IMR-90 (cell line): ENCODE data around the gene SLIT3. TPM values are rescaled to one million over a fixed set of nuclear protein-coding genes. Genes with fewer than 3 reads are reported as not detected.

Source experiments
- ATAC-seq: fragments of 200-7000 bp; cut with Tn5 transposase; 2 replicates; pipeline ENCODE4 v1.9.1; 2020; ENCODE audit warnings: low read depth, mild to moderate bottlenecking, moderate library complexity
- BruUV-seq: library from RNA; stranded (reverse); fragments of 400-500 nt; replicated peaks from 2 replicates; lab custom pipeline; 2021; lab: Mats Ljungman, UMichigan
- CTCF ChIA-PET: fragments of 300-600 bp; formaldehyde crosslinking; extraction: SDS; loops from one replicate; lab custom pipeline; 2021; ENCODE audit warnings: antibody characterized with exemption; lab: Yijun Ruan, JAX
- POLR2A ChIA-PET: fragments of 300-600 bp; sonication (Branson Sonifier 250); formaldehyde crosslinking; loops from one replicate; lab custom pipeline; 2022; ENCODE audit warnings: antibody characterized with exemption; ENCODE audit not compliant: unreplicated experiment; lab: Charles Lee
- DNase-seq: peaks from one replicate; pipeline ENCODE4 v3.0.0; 2013
- H2AFZ ChIP-seq: replicated peaks from 2 replicates; pipeline ENCODE3; 2013; ENCODE audit warnings: low read length, mild to moderate bottlenecking; ENCODE audit not compliant: poor library complexity
- H2AK5ac ChIP-seq: 2 replicates; pipeline ENCODE4 v1.6.1; 2013; ENCODE audit warnings: low read depth, low read length, inconsistent platforms
- H2AK9ac ChIP-seq: replicated peaks from 2 replicates; pipeline ENCODE3; 2013; ENCODE audit warnings: mild to moderate bottlenecking, low read depth, low read length, moderate library complexity; ENCODE audit not compliant: poor library complexity
- H2BK120ac ChIP-seq: 2 replicates; pipeline ENCODE4 v1.6.1; 2013; ENCODE audit warnings: low read depth, low read length, inconsistent platforms
- H2BK15ac ChIP-seq: 3 replicates; pipeline ENCODE4 v1.6.1; 2013; ENCODE audit warnings: low read depth, low read length, inconsistent platforms
- H2BK20ac ChIP-seq: 2 replicates; pipeline ENCODE4 v1.6.1; 2013; ENCODE audit warnings: low read depth, mild to moderate bottlenecking, inconsistent platforms, low read length, moderate library complexity
- H2BK5ac ChIP-seq: 2 replicates; pipeline ENCODE4 v1.6.1; 2013; ENCODE audit warnings: mild to moderate bottlenecking, low read depth, low read length, inconsistent platforms; ENCODE audit not compliant: poor library complexity, severe bottlenecking
- H3K14ac ChIP-seq: replicated peaks from 2 replicates; pipeline ENCODE4 v1.6.1; 2013; ENCODE audit warnings: low read depth, low read length, inconsistent platforms
- H3K18ac ChIP-seq: 2 replicates; pipeline ENCODE4 v1.6.1; 2013; ENCODE audit warnings: low read depth, low read length, control low read depth
- H3K23ac ChIP-seq: 2 replicates; pipeline ENCODE4 v1.6.1; 2013; ENCODE audit warnings: low read depth, low read length, inconsistent platforms
- H3K27ac ChIP-seq: 2 replicates; pipeline ENCODE4 v1.5.1; 2013; ENCODE audit warnings: mild to moderate bottlenecking, control low read depth, low read length; ENCODE audit not compliant: insufficient read depth
- H3K27me3 ChIP-seq: 2 replicates; pipeline ENCODE4 v1.6.1; 2013; ENCODE audit warnings: low read length; ENCODE audit not compliant: control insufficient read depth, insufficient read depth
- H3K36me3 ChIP-seq: 2 replicates; pipeline ENCODE4 v1.6.1; 2013; ENCODE audit warnings: low read length, mixed read lengths; ENCODE audit not compliant: control insufficient read depth, insufficient read depth
- H3K4ac ChIP-seq: 2 replicates; pipeline ENCODE4 v1.6.1; 2013; ENCODE audit warnings: low read depth, low read length, inconsistent platforms
- H3K4me1 ChIP-seq: 2 replicates; pipeline ENCODE4 v1.6.1; 2013; ENCODE audit warnings: low read length, mixed read lengths; ENCODE audit not compliant: control insufficient read depth, insufficient read depth
- H3K4me2 ChIP-seq: 2 replicates; pipeline ENCODE4 v1.6.1; 2013; ENCODE audit warnings: low read depth, mild to moderate bottlenecking, control low read depth, low read length, moderate library complexity
- H3K4me3 ChIP-seq: 2 replicates; pipeline ENCODE4 v1.5.1; 2013; ENCODE audit warnings: low read depth, mild to moderate bottlenecking, control low read depth, low read length, moderate library complexity; ENCODE audit not compliant: insufficient read depth
- H3K56ac ChIP-seq: 2 replicates; pipeline ENCODE4 v1.6.1; 2013; ENCODE audit warnings: low read length, inconsistent platforms; ENCODE audit not compliant: insufficient read depth; ENCODE audit errors: extremely low read depth
- H3K79me1 ChIP-seq, 2 experiments: 2 replicates each; pipeline ENCODE4 v1.6.1; 2013; ENCODE audit warnings: low read length in 2 of 2, inconsistent platforms in 1 of 2, low read depth in 1 of 2
- H3K9ac ChIP-seq: 2 replicates; pipeline ENCODE4 v1.6.1; 2013; ENCODE audit warnings: low read depth, low read length, control low read depth
- H3K9me1 ChIP-seq: 2 replicates; pipeline ENCODE4 v1.6.1; 2013; ENCODE audit warnings: low read length, inconsistent platforms; ENCODE audit not compliant: insufficient read depth
- H3K9me3 ChIP-seq: 2 replicates; pipeline ENCODE4 v1.6.1; 2013; ENCODE audit warnings: low read length; ENCODE audit not compliant: control insufficient read depth, insufficient read depth
- H4K20me1 ChIP-seq: 2 replicates; pipeline ENCODE4 v1.6.1; 2013; ENCODE audit warnings: low read length, inconsistent platforms; ENCODE audit not compliant: insufficient read depth
- H4K5ac ChIP-seq: 2 replicates; pipeline ENCODE4 v1.6.1; 2013; ENCODE audit warnings: mild to moderate bottlenecking, low read depth, low read length, control low read depth
- H4K8ac ChIP-seq, 2 experiments: 2 replicates each; pipeline ENCODE4 v1.6.1; 2013; ENCODE audit warnings: low read depth in 2 of 2, low read length in 2 of 2, control low read depth in 1 of 2, inconsistent platforms in 1 of 2
- H4K91ac ChIP-seq: 2 replicates; pipeline ENCODE4 v1.6.1; 2013; ENCODE audit warnings: low read depth, low read length, inconsistent platforms; ENCODE audit not compliant: insufficient read depth
- BHLHE40 ChIP-seq: fragments of 150-350 bp; IDR thresholded peaks from 2 replicates; pipeline ENCODE4 v1.6.1; 2016; ENCODE audit warnings: mild to moderate bottlenecking, low read depth, low read length
- CEBPB ChIP-seq: IDR thresholded peaks from 2 replicates; pipeline ENCODE4 v1.6.1; 2012; ENCODE audit warnings: low read depth, low read length, improper control_type of control experiment
- CHD1 ChIP-seq: IDR thresholded peaks from 2 replicates; pipeline ENCODE4 v1.6.1; 2012; ENCODE audit warnings: low read depth, low read length, improper control_type of control experiment
- FOS ChIP-seq: fragments of 150-350 bp; IDR thresholded peaks from 2 replicates; pipeline ENCODE4 v1.6.1; 2016; ENCODE audit warnings: low read depth, low read length
- MAFK ChIP-seq: IDR thresholded peaks from 2 replicates; pipeline ENCODE4 v1.6.1; 2012; ENCODE audit warnings: low read depth, low read length, improper control_type of control experiment
- MAZ ChIP-seq: IDR thresholded peaks from 2 replicates; pipeline ENCODE4 v1.6.1; 2012; ENCODE audit warnings: low read depth, mild to moderate bottlenecking, low read length, improper control_type of control experiment, moderate library complexity, borderline replicate concordance
- MXI1 ChIP-seq: IDR thresholded peaks from 2 replicates; pipeline ENCODE4 v1.6.1; 2012; ENCODE audit warnings: low read depth, mild to moderate bottlenecking, low read length, moderate library complexity, borderline replicate concordance
- NFE2L2 ChIP-seq: fragments of 150-350 bp; IDR thresholded peaks from 2 replicates; pipeline ENCODE4 v1.6.1; 2016; ENCODE audit warnings: low read depth, mild to moderate bottlenecking, low read length
- POLR2A ChIP-seq: IDR thresholded peaks from 2 replicates; pipeline ENCODE4 v1.6.1; 2012; ENCODE audit warnings: mild to moderate bottlenecking, low read depth, low read length
- RAD21 ChIP-seq: IDR thresholded peaks from 2 replicates; pipeline ENCODE4 v1.6.1; 2012; ENCODE audit warnings: low read length, improper control_type of control experiment
- RCOR1 ChIP-seq: IDR thresholded peaks from 2 replicates; pipeline ENCODE4 v1.6.1; 2012; ENCODE audit warnings: mild to moderate bottlenecking, low read length, improper control_type of control experiment; ENCODE audit not compliant: insufficient replicate concordance
- RFX5 ChIP-seq: IDR thresholded peaks from 2 replicates; pipeline ENCODE4 v1.8.0; 2012; ENCODE audit warnings: low read depth, mild to moderate bottlenecking, low read length, moderate library complexity
- SMC3 ChIP-seq: fragments of 150-350 bp; IDR thresholded peaks from 2 replicates; pipeline ENCODE4 v1.6.1; 2016; ENCODE audit warnings: low read depth, mild to moderate bottlenecking, antibody characterized with exemption, low read length, moderate library complexity
- WGBS, 2 experiments: methylation state at CpG; one replicate each; pipeline versions ENCODE4 v1.1.5 to v1.1.7; 2013; ENCODE audit warnings: missing lambda C conversion rate in 2 of 2; ENCODE audit not compliant: insufficient read length in 1 of 2; ENCODE audit errors: extremely low coverage in 2 of 2; 5-methylcytosine and 5-hydroxymethylcytosine counted together
- dilution Hi-C: fragments of 300-500 bp; cut with HindIII; formaldehyde crosslinking; loops from one replicate; pipeline ENCODE4 v1.14.3; 2018; ENCODE audit warnings: low sequenced_read_pairs; ENCODE audit not compliant: unreplicated experiment
- in situ Hi-C: fragments of 300-500 bp; cut with MboI; formaldehyde crosslinking; loops from 3 replicates; pipeline ENCODE4 v1.14.3; 2019; ENCODE audit warnings: low sequenced_read_pairs, inconsistent platforms, mixed read lengths
- intact Hi-C: fragments of 100-400 bp; cut with micrococcal nuclease; formaldehyde crosslinking; loops from 2 replicates; pipeline ENCODE4 v1.10.0; 2022
- polyA plus RNA-seq, 3 experiments: library from polyadenylated mRNA; depleted of rRNA; stranded (reverse); fragments of >200 nt; gene quantifications; 2 replicates each; pipeline ENCODE4 v1.2.3, GENCODE V29; 2012; ENCODE audit warnings: low replicate concordance in 1 of 3
- total RNA-seq: library from RNA; depleted of rRNA; stranded (reverse); fragments of >200 nt; gene quantifications from 2 replicates; pipeline ENCODE4 v1.2.3, GENCODE V29; 2012
- TF ChIP-seq, protein P1 (sequence below): conservative IDR thresholded peaks from 2 replicates; pipeline ENCODE4 v1.5.1; 2012; ENCODE audit warnings: mild to moderate bottlenecking, low read depth, low read length, improper control_type of control experiment
- TF ChIP-seq, protein P2 (sequence below): fragments of 150-350 bp; IDR thresholded peaks from 2 replicates; pipeline ENCODE4 v1.6.1; 2016; ENCODE audit warnings: low read depth, mild to moderate bottlenecking, low read length, moderate library complexity, borderline replicate concordance
- TF ChIP-seq, protein P3 (sequence below): fragments of 150-350 bp; IDR thresholded peaks from 2 replicates; pipeline ENCODE4 v1.6.1; 2017; ENCODE audit warnings: mild to moderate bottlenecking, antibody characterized with exemption, low read length, low read depth

The SLIT3 gene
- total and polyA plus RNA-seq, 2 of the 4 experiments (the other 2 are of a cell fraction), result 0.18 to 0.50 TPM

DNA sequence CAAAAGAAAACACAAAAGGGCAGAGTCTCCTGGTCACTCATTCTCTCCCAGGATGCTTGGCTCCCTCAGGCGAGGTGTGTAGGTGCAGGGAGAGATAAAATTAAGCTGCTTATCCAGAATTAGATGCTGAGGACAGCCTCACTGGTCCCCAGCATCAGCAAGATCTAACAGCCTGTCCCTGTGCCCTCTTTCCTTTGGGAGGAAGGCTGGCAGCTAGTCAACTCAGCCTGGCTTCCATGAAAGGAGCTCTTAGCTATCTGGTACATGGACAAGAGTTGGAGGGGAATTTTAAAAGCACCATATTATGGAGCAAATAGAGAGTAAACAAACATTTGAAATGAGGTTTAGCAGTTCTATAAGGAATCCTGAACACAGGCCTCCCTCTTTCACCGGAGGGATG lies 523.3 kb downstream of the SLIT3 start:
- no peaks in the 10 kb centered on the region for H4K20me1 ChIP-seq
- no peak overlapping the region for H2BK5ac ChIP-seq
- no peak overlapping the region for H2AK5ac ChIP-seq
- H3K4me2 ChIP-seq, result no peak overlapping the region
- ChIA-PET POLR2A (no interaction called here), CTCF (no interaction called here)
- no peak overlapping the region for H2BK15ac ChIP-seq
- H3K14ac ChIP-seq, result no peak overlapping the region
- no peaks in the 10 kb centered on the region for H3K9me1 ChIP-seq
- no peak overlapping the region for H3K4ac ChIP-seq
- no CpG with 5 or more reads among the region's 2 CpGs for WGBS, 2 experiments
- H3K4me3 ChIP-seq, result no peak overlapping the region
- DNase-seq (no peak), ATAC-seq (no peak)
- H2BK120ac ChIP-seq, result no peak overlapping the region
- H2BK20ac ChIP-seq, result no peak overlapping the region
- no peak overlapping the region for H3K9ac ChIP-seq
- no peak overlapping the region for H3K18ac ChIP-seq
- H2AFZ ChIP-seq, result no peak overlapping the region
- no peaks in the 10 kb centered on the region for H3K79me1 ChIP-seq
- no TSS peak for BruUV-seq
- no peak overlapping the region for H3K56ac ChIP-seq
- no peak overlapping the region for H4K5ac ChIP-seq
- dilution Hi-C loops, result no loop called here
- no peaks in the 10 kb centered on the region for H3K27me3 ChIP-seq
- H4K8ac ChIP-seq, result no peak overlapping the region
- in situ Hi-C loops, result no loop called here
- no peak overlapping the region for H3K27ac ChIP-seq
- H3K9me3 ChIP-seq, result no peaks in the 10 kb centered on the region
- H4K91ac ChIP-seq, result no peak overlapping the region
- intact Hi-C loops, result no loop called here
- H2AK9ac ChIP-seq, result no peak overlapping the region
- no peaks in the 10 kb centered on the region for H3K36me3 ChIP-seq
- H3K4me1 ChIP-seq, result no peaks in the 10 kb centered on the region
- TF ChIP-seq BHLHE40 (no peak), RFX5 (no peak), MAZ (no peak), RCOR1 (no peak), CHD1 (no peak), SMC3 (no peak), RAD21 (no peak), CEBPB (no peak), MAFK (no peak), FOS (no peak), POLR2A (no peak), NFE2L2 (no peak), MXI1 (no peak)
- TF ChIP-seq, protein P1, sequence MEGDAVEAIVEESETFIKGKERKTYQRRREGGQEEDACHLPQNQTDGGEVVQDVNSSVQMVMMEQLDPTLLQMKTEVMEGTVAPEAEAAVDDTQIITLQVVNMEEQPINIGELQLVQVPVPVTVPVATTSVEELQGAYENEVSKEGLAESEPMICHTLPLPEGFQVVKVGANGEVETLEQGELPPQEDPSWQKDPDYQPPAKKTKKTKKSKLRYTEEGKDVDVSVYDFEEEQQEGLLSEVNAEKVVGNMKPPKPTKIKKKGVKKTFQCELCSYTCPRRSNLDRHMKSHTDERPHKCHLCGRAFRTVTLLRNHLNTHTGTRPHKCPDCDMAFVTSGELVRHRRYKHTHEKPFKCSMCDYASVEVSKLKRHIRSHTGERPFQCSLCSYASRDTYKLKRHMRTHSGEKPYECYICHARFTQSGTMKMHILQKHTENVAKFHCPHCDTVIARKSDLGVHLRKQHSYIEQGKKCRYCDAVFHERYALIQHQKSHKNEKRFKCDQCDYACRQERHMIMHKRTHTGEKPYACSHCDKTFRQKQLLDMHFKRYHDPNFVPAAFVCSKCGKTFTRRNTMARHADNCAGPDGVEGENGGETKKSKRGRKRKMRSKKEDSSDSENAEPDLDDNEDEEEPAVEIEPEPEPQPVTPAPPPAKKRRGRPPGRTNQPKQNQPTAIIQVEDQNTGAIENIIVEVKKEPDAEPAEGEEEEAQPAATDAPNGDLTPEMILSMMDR, result no peak
- TF ChIP-seq, protein P2, sequence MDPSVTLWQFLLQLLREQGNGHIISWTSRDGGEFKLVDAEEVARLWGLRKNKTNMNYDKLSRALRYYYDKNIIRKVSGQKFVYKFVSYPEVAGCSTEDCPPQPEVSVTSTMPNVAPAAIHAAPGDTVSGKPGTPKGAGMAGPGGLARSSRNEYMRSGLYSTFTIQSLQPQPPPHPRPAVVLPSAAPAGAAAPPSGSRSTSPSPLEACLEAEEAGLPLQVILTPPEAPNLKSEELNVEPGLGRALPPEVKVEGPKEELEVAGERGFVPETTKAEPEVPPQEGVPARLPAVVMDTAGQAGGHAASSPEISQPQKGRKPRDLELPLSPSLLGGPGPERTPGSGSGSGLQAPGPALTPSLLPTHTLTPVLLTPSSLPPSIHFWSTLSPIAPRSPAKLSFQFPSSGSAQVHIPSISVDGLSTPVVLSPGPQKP, result no peak
- TF ChIP-seq, protein P3, sequence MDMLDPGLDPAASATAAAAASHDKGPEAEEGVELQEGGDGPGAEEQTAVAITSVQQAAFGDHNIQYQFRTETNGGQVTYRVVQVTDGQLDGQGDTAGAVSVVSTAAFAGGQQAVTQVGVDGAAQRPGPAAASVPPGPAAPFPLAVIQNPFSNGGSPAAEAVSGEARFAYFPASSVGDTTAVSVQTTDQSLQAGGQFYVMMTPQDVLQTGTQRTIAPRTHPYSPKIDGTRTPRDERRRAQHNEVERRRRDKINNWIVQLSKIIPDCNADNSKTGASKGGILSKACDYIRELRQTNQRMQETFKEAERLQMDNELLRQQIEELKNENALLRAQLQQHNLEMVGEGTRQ, result no peak
- no peak overlapping the region for H3K23ac ChIP-seq
